ENCODE measurements around the gene KCNJ15.

The KCNJ15 gene

DNA sequence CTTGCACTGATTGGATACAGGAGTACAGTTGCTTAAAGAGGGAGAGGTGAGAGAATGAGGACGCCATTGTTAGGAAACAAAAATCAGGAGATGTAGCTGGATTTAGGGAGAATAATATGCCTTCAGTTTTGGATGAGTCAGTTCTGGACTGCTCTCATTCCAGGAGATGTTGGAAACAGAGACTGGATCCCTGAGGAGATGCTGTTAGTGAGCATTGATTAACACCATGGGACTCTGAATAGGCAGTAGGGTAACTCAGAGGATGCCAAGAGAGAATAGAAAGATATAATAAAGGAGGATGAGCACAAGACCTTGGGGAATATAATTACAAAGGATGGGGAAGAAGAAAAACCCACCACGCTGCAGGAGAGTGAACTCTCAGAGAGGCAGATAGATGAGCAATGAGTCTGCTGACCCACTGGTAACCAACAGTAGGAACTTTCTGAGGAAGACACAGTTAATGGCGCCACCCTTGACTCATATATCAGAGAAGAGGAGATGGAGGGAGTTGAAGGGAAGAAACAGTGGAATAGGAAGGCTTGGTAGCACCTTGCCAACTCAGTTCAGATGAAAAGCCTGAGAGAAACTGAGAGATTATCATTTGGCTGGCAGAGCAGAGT, 10.5 kb downstream of the KCNJ15 start:
- Histone ChIP-seq H3K4me1 (no peaks in the 10 kb centered on the region), H3K36me3 (replicated peaks) (no peaks in the 10 kb centered on the region), H3K9me3 (peaks cover 2% of the 10 kb centered on the region; the same call in 1 of the 2 replicates), H3K27me3 (ENCODE audit: low read depth) (no peaks in the 10 kb centered on the region), H3K4me3 (no peak overlapping the region)
- no peak for DNase-seq (ENCODE audit: low spot score in 2 of 2)
- in situ Hi-C loops (cut with MboI; ENCODE audit: low sequenced_read_pairs): no loop called here

DNA sequence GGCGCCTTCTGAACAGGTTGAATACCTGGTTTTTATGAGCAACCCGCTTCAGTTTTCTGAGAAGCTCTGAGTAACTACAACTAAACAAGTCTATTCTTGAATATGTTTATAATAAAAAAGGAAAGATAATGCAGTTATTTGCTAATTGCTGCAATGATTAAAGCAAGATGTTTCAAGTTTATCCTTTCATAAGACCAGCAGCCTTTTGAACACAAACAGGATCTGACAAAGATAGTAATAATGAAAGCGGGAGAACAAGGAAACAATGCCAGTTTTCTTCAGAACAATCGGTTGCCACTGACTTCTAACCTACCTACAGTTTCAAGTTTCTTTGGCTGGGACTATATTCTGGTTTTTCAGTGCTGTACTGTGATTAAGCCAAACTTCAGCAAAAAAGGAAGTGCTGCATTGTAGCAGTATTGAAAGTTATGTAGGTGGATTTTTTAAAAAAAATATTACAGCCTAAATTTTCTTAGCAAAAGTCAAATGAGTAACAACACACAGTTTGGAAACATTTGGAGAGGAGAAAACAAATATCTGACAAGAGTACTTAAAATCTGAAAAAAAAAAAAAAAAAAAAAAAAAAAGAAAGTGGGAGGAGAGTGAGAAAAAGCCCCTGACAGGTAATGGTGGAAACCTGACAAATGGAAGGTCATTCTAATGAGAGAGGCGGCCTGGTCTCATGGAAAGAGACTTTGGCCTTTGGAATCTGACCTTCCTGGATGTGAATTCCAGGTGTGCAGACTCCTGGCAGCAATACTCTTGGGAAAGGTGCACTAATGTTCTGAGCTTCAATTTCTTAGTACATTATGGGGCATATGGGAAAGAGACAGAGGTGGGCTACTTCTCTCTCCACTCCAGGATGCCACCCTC, 11.4 kb downstream of the KCNJ15 start:
- DNase-seq (ENCODE audit: low spot score in 2 of 2): no peak
- Histone ChIP-seq H3K4me3 (no peak overlapping the region), H3K36me3 (replicated peaks) (no peaks in the 10 kb centered on the region), H3K27me3 (ENCODE audit: low read depth) (no peaks in the 10 kb centered on the region), H3K4me1 (no peaks in the 10 kb centered on the region), H3K9me3 (peaks cover 2% of the 10 kb centered on the region; the same call in 1 of the 2 replicates)
- in situ Hi-C loops (cut with MboI; ENCODE audit: low sequenced_read_pairs): no loop called here

DNA sequence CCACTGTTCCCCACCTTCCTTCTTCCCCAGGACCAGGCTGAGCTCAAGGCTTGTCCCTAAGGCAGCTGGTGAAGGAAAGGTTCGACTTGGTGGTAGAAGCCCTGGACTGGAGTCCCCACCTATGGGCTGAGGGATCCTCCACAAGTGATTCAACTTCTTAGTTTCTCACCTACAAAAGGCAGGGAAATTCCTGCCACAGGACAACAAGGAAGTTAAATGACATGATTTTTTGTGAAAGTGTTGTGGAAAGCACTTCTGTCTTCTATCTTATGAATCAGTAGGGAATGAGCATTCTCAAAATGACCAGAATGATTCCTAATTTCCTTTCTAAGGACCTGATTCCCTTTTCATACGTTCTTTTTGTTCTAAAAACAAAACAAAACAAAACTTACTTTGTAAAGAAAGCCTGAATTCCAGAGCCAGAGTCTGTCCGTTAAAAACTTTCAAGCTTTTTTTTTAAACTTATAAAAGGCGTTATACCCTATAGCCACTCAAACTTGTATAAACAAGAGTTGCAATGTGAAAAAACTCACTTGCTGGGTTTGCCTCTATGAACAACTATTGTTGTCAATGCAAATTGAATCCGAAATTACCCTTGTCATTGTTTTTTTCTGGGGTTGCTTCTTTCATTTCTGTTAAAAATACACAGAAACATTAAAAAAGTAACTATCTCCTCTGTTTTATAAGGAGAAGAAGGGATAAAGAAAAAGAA, 12.2 kb downstream of the KCNJ15 start:
- H3K4me3 ChIP-seq: no peak overlapping the region
- peaks cover 2% of the 10 kb centered on the region; the same call in 1 of the 2 replicates for H3K9me3 ChIP-seq
- no peak for DNase-seq (ENCODE audit: low spot score in 2 of 2)
- H3K27me3 ChIP-seq (ENCODE audit: low read depth): no peaks in the 10 kb centered on the region
- no peaks in the 10 kb centered on the region for H3K4me1 ChIP-seq
- H3K36me3 ChIP-seq (replicated peaks): no peaks in the 10 kb centered on the region
- in situ Hi-C loops (cut with MboI; ENCODE audit: low sequenced_read_pairs): no loop called here

DNA sequence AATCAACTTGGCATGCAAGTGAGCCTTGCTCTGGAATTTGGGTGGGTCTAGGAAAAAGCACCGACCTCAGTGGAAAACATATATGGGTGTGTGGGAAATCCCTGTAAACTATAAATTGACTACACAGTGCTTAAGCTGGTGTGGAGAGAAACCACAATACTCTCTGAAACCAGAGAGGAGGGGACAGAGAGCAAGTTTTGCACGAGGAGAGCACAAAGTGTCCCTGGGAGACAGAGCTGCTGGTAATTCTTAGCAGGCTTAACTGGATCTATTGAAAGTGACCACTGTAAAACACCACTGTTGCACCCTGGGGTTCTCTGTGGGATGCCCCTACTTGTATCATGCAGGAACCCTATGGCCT, 12.8 kb downstream of the KCNJ15 start:
- Histone ChIP-seq H3K27me3 (ENCODE audit: low read depth) (no peaks in the 10 kb centered on the region), H3K36me3 (replicated peaks) (no peaks in the 10 kb centered on the region), H3K4me1 (no peaks in the 10 kb centered on the region), H3K9me3 (peaks cover 2% of the 10 kb centered on the region; the same call in 1 of the 2 replicates), H3K4me3 (no peak overlapping the region)
- no peak for DNase-seq (ENCODE audit: low spot score in 2 of 2)
- in situ Hi-C loops (cut with MboI; ENCODE audit: low sequenced_read_pairs): no loop called here

DNA sequence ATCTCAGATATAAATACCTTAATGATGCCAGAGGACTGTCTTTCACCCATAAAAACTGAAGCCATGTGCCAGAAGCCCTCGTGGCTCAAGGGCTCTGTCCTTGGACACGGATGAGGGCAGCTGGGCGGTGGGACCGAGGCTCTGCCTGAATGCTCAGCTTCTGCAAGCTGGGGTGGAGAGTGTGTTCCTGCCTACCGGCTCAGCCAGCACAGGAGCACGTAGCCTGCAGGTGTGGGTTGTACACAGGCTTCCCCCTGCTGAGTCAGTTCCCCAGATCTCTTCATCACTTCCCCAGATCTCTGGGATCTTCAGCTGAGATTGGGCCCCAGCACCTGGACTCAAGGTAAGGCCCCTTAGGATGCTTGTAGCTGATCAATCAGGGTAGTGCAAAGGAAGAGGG, 15.4 kb downstream of the KCNJ15 start:
- in situ Hi-C loops (cut with MboI; ENCODE audit: low sequenced_read_pairs): no loop called here
- H3K27me3 ChIP-seq (ENCODE audit: low read depth): no peaks in the 10 kb centered on the region
- H3K4me1 ChIP-seq: no peaks in the 10 kb centered on the region
- no peaks in the 10 kb centered on the region for H3K36me3 ChIP-seq (replicated peaks)
- no peak overlapping the region for H3K4me3 ChIP-seq
- H3K9me3 ChIP-seq: peaks cover 2% of the 10 kb centered on the region; the same call in 1 of the 2 replicates
- DNase-seq (ENCODE audit: low spot score in 2 of 2): no peak

DNA sequence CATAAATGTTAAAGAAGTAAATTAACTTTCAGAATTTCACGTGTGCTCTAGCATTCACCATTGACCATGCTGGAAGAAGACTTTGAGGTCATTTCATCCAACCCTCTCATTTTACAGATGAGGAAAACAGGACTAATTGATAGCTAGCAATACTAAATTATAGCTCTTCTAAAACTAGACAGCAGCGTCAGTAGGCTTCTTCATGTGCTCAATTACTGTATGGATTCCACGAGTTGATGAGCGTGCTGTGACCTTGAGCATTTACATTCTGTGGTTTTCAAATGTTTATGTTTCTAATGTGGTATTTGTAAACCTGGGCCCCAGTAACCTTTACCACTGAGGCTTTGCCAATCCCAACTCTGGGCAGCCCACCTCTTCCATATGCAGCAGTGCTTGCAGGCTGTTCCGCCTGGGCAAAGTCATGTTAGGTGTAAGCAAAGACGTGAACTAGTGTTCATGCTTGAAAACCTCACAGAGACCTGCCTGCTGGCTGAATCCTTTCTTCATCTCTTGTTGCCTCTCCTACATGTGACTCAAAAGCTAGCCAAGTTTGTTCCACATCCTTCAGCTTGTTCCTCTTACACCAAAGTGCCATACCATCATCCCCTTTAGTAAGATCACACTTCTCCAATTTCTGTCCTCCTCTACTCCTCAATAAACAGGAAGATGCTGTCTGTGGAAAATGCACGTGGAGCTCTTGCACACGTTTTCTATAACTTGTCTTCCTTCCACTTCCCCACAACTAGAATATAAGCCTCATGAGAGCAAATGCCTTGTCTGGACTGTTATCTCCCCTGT, 17.2 kb downstream of the KCNJ15 start:
- in situ Hi-C loops (cut with MboI; ENCODE audit: low sequenced_read_pairs): no loop called here
- H3K36me3 ChIP-seq (replicated peaks): no peaks in the 10 kb centered on the region
- H3K27me3 ChIP-seq (ENCODE audit: low read depth): no peaks in the 10 kb centered on the region
- H3K9me3 ChIP-seq: peaks cover 2% of the 10 kb centered on the region; the same call in 1 of the 2 replicates
- no peaks in the 10 kb centered on the region for H3K4me1 ChIP-seq
- DNase-seq (ENCODE audit: low spot score in 2 of 2): no peak
- no peak overlapping the region for H3K4me3 ChIP-seq

DNA sequence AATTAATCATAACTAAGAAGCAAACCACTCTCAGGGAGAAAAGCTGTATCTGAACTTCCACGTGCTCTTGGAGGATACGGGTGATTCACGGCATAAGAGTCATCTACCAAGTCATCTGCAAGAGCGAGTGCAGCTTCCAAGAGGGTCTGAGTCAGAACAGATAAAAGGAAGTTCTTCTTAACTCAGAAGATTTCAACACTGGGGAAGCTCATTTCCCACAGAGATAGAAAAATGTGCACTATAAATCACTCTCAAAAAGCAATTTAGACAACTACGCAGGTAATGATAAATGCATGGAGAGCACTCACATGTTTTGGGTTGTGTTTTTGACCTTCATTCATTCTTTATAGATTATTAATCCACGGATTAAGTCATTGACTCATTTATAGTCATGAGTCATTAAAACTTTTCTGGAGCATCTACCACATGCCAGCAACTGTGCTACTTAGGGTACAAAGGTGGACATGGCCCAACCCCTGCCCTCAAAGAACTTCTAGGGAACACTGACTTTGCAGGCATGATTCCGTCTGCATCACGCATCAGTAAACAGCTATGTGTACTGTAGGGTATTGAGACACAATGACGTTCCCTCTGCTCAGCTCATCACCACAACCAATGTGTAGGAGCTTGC, 20.8 kb downstream of the KCNJ15 start:
- H3K4me3 ChIP-seq: no peak overlapping the region

DNA sequence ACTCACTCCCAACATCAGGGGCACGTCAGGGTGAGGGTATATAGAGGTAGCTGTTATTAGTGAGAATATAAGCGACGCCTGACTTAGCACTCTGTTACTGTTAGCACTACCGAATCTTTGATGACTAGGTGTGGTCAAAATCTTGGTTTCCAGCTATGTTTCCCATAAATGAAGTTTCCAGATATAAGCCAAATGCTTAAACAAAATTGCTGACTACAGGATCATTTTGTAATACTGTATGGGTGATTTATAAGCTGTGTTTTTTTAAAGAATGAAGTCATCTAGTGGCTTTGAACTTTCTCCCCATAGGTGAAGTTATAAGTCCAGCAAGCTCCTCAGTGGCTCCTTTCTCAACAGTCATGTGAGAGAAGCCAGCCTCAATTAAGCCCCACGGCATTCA, 23.7 kb downstream of the KCNJ15 start:
- H3K27me3 ChIP-seq (ENCODE audit: low read depth): no peaks in the 10 kb centered on the region
- DNase-seq (ENCODE audit: low spot score in 2 of 2): no peak
- no peak overlapping the region for H3K4me3 ChIP-seq
- peaks cover 2% of the 10 kb centered on the region; the same call in 1 of the 2 replicates for H3K9me3 ChIP-seq
- no peaks in the 10 kb centered on the region for H3K36me3 ChIP-seq (replicated peaks)
- in situ Hi-C loops (cut with MboI; ENCODE audit: low sequenced_read_pairs): no loop called here
- H3K4me1 ChIP-seq: no peaks in the 10 kb centered on the region

More for the DNA sequence above, 20.8 kb downstream of the KCNJ15 start:
- DNase-seq (ENCODE audit: low spot score in 2 of 2): no peak
- no peaks in the 10 kb centered on the region for H3K27me3 ChIP-seq (ENCODE audit: low read depth)
- in situ Hi-C loops (cut with MboI; ENCODE audit: low sequenced_read_pairs): no loop called here
- H3K4me1 ChIP-seq: no peaks in the 10 kb centered on the region
- H3K36me3 ChIP-seq (replicated peaks): no peaks in the 10 kb centered on the region
- H3K9me3 ChIP-seq: peaks cover 2% of the 10 kb centered on the region; the same call in 1 of the 2 replicates

DNA sequence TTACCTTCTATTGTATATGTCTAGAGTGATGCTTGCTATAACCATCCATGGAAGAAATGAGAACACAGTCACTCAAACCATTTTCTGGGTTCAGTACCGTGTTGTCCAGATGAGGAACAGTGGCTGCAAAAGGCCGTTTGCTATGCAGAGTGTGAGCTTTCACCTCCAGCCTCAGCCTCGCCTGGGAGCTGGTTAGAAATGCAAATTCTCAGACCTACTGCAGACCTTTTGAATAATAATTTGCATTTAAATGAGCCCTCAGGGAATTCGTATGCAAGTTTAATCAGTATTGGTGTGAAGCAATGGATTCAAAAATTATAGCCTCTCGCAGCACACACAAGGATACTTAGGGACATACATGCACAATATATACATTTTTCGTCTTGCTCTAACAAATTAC, 24.1 kb downstream of the KCNJ15 start:
- Histone ChIP-seq H3K4me3 (no peak overlapping the region), H3K27me3 (ENCODE audit: low read depth) (no peaks in the 10 kb centered on the region), H3K4me1 (no peaks in the 10 kb centered on the region), H3K36me3 (replicated peaks) (no peaks in the 10 kb centered on the region), H3K9me3 (peaks cover under 1% of the 10 kb centered on the region; the same call in 1 of the 2 replicates)
- DNase-seq (ENCODE audit: low spot score in 2 of 2): no peak
- in situ Hi-C loops (cut with MboI; ENCODE audit: low sequenced_read_pairs): no loop called here

DNA sequence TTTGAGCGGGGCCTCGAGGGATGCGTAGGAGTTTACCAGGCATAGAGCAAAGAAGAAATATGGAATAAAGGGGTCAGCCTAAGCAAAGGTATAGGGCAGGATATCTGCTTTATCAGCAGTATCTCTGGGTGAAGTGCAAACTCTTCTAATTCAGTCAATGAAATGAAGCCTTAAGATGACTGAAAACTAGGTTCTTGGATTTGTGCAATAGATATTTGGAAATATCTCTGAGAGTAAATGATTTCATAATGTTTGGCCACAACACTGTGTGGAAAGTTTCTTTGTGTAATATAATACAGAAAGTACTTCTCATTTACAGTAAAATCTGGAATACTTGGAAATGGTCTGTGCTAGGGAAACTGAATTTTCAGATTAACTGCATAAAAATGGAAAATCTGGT, 26.1 kb downstream of the KCNJ15 start:
- no peak for DNase-seq (ENCODE audit: low spot score in 2 of 2)
- Histone ChIP-seq H3K4me1 (no peaks in the 10 kb centered on the region), H3K9me3 (no peaks in the 10 kb centered on the region; the same call in 1 of the 2 replicates), H3K36me3 (replicated peaks) (no peaks in the 10 kb centered on the region), H3K27me3 (ENCODE audit: low read depth) (no peaks in the 10 kb centered on the region), H3K4me3 (no peak overlapping the region)
- in situ Hi-C loops (cut with MboI; ENCODE audit: low sequenced_read_pairs): no loop called here

DNA sequence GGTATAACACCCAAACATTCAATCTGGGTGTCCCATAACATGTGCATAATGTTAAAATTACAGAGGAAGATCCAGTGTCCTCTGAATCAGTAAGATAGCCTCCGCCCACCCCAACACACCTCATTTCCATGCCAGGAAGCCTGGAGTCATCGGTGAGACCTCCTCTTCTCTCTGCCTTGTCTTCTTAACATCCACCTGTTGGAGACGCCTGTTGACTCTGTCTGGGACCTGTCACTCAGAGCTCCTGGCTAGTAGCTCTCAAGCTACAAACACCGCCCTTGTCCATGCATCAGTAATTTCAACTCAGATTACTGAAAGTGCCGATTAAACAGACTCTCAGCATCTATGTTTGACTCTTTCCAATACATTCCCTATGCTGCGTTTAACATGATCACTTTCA, 27.4 kb downstream of the KCNJ15 start:
- in situ Hi-C loops (cut with MboI; ENCODE audit: low sequenced_read_pairs): no loop called here
- Histone ChIP-seq H3K9me3 (no peaks in the 10 kb centered on the region; the same call in 1 of the 2 replicates), H3K4me3 (no peak overlapping the region), H3K36me3 (replicated peaks) (no peaks in the 10 kb centered on the region), H3K27me3 (ENCODE audit: low read depth) (no peaks in the 10 kb centered on the region), H3K4me1 (no peaks in the 10 kb centered on the region)
- DNase-seq (ENCODE audit: low spot score in 2 of 2): no peak

DNA sequence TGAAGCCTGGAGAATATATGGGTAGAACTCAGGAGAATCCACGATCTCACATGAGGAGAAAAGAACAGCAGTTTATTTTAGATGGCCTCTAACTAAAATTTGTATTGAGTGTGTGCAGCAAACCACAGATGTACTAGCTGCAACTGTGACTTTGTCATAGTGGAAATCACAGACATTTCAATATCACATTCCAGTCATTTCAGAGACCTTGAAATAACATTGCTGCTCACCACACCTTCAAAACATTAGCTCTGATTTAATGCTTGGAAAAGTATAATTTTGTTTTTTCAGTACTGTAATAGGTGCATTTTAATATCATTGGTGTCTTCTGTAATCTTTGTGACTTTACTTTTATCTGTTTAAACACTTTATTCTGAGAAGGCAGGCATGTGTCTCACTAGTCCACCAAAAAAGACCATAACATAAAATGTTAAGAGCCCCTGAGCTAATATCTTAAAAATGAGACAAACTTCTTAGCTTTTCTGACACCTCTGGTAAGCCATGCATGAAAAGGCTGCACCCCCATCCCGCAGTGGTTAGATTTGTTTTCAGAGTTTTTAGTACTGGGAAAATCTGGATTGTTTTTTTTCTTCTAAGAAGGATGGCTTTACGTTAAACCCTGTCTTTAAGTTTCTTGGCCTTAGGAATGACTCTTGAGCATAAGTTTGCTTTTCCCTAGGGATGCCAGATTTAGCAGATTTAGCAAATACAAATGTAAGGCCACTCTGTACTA, 30.1 kb downstream of the KCNJ15 start:
- Histone ChIP-seq H3K36me3 (replicated peaks) (no peaks in the 10 kb centered on the region), H3K9me3 (no peaks in the 10 kb centered on the region), H3K27me3 (ENCODE audit: low read depth) (no peaks in the 10 kb centered on the region), H3K4me3 (no peak overlapping the region), H3K4me1 (no peaks in the 10 kb centered on the region)
- in situ Hi-C loops (cut with MboI; ENCODE audit: low sequenced_read_pairs): no loop called here
- DNase-seq (ENCODE audit: low spot score in 2 of 2): no peak

Data from HAP-1 (cell line).